Mesothelial cell of epicardium (in vitro differentiated cells): ENCODE data around the gene ZNF799. TPM values are rescaled to one million over a fixed set of nuclear protein-coding genes. Genes with fewer than 3 reads are reported as not detected.

Experiments
- DNase-seq, 2 experiments: peaks; one replicate each; pipeline ENCODE4 v3.0.0; 2021; ENCODE audit warnings: low spot score in 2 of 2; ENCODE audit not compliant: unreplicated experiment in 2 of 2
- H3K27ac Mint-ChIP-seq: 2 replicates; pipeline ENCODE4 v1.8.0; 2021; ENCODE audit warnings: mixed read lengths
- H3K27me3 Mint-ChIP-seq: 2 replicates; pipeline ENCODE4 v1.8.0; 2021; ENCODE audit warnings: low read depth, mixed read lengths
- H3K36me3 Mint-ChIP-seq: 2 replicates; pipeline ENCODE4 v1.8.0; 2021; ENCODE audit warnings: mixed read lengths
- H3K4me1 Mint-ChIP-seq: 2 replicates; pipeline ENCODE4 v1.8.0; 2021; ENCODE audit warnings: mixed read lengths
- H3K4me3 Mint-ChIP-seq: 2 replicates; pipeline ENCODE4 v1.8.0; 2021; ENCODE audit warnings: mild to moderate bottlenecking, moderate library complexity, mixed read lengths
- H3K9me3 Mint-ChIP-seq: 2 replicates; pipeline ENCODE4 v1.8.0; 2021; ENCODE audit warnings: mixed read lengths
- CTCF ChIP-seq: fragments of 200-600 bp; sonication (generic); IDR thresholded peaks from one replicate; pipeline ENCODE4 v1.5.0; 2021; ENCODE audit warnings: antibody characterized with exemption; ENCODE audit not compliant: unreplicated experiment
- total RNA-seq: library from RNA; stranded (reverse); gene quantifications from 3 replicates; pipeline ENCODE4 v1.2.1, GENCODE V29; 2021

The ZNF799 gene
- total RNA-seq, 1 donor from 2014 or later, result 4.2 TPM

GRCh38 chr19:12353375-12353774, 47.7 kb downstream of the ZNF799 start:
- H3K36me3 Mint-ChIP-seq, result peaks cover 57% of the 10 kb centered on the region

GRCh38 chr19:12350890-12351197, 50.2 kb downstream of the ZNF799 start:
- Mint-ChIP-seq H3K9me3 (peaks cover 68% of the 10 kb centered on the region), H3K36me3 (peaks cover 70% of the 10 kb centered on the region), H3K27ac (no peak overlapping the region), H3K27me3 (no peaks in the 10 kb centered on the region), H3K4me3 (no peak overlapping the region), H3K4me1 (no peaks in the 10 kb centered on the region)
- no peak for DNase-seq
- TF ChIP-seq CTCF, result no peak

More at GRCh38 chr19:12353375-12353774, 47.7 kb downstream of the ZNF799 start:
- Mint-ChIP-seq H3K27me3 (no peaks in the 10 kb centered on the region), H3K4me3 (no peak overlapping the region), H3K27ac (no peak overlapping the region), H3K9me3 (peaks cover 60% of the 10 kb centered on the region), H3K4me1 (no peaks in the 10 kb centered on the region)
- DNase-seq, result no peak
- no peak for TF ChIP-seq CTCF

GRCh38 chr19:12350185-12350889, 50.7 kb downstream of the ZNF799 start:
- no peak for DNase-seq
- H3K27me3 Mint-ChIP-seq, result no peaks in the 10 kb centered on the region
- H3K9me3 Mint-ChIP-seq, result peaks cover 72% of the 10 kb centered on the region
- no peaks in the 10 kb centered on the region for H3K4me1 Mint-ChIP-seq
- TF ChIP-seq CTCF, result no peak
- H3K4me3 Mint-ChIP-seq, result no peak overlapping the region
- H3K36me3 Mint-ChIP-seq, result peaks cover 74% of the 10 kb centered on the region
- no peak overlapping the region for H3K27ac Mint-ChIP-seq

- H3K27me3 Mint-ChIP-seq, result no peaks in the 10 kb centered on the region
- DNase-seq, result no peak
- H3K9me3 Mint-ChIP-seq, result peaks cover 63% of the 10 kb centered on the region
These were observed 54.2 kb downstream of the ZNF799 start for GRCh38 chr19:12346896-12347295.

GRCh38 chr19:12345197-12345596, 55.9 kb downstream of the ZNF799 start:
- Mint-ChIP-seq H3K4me3 (no peak overlapping the region), H3K4me1 (no peaks in the 10 kb centered on the region), H3K27ac (no peak overlapping the region), H3K36me3 (peaks cover 54% of the 10 kb centered on the region), H3K27me3 (no peaks in the 10 kb centered on the region), H3K9me3 (peaks cover 59% of the 10 kb centered on the region)
- TF ChIP-seq CTCF, result no peak
- DNase-seq, result no peak

More at GRCh38 chr19:12346896-12347295, 54.2 kb downstream of the ZNF799 start:
- H3K36me3 Mint-ChIP-seq, result peaks cover 62% of the 10 kb centered on the region
- H3K27ac Mint-ChIP-seq, result no peak overlapping the region
- no peak for TF ChIP-seq CTCF
- no peaks in the 10 kb centered on the region for H3K4me1 Mint-ChIP-seq
- H3K4me3 Mint-ChIP-seq, result no peak overlapping the region

Other genes starting within 250 kb of the ZNF799 start
- gene ZNF625, start 244.5 kb downstream of the ZNF799 start, total RNA-seq, result 22.9 to 24.4 TPM (median 23.5 TPM) in 3 replicates
- 16.5 to 18.7 TPM (median 17.9 TPM) in 3 replicates for gene ZNF136, start 238.2 kb downstream of the ZNF799 start, total RNA-seq
- gene ZNF44, start 106.4 kb downstream of the ZNF799 start, total RNA-seq, result 12.6 to 15.3 TPM (median 13.5 TPM) in 3 replicates
- 3.9 to 5.0 TPM (median 4.5 TPM) in 3 replicates for gene ZNF563, start 67.6 kb downstream of the ZNF799 start, total RNA-seq
- 3.7 to 5.9 TPM (median 4.3 TPM) in 3 replicates for gene ZNF442, start 35.6 kb downstream of the ZNF799 start, total RNA-seq
- 6.3 to 7.8 TPM (median 7.3 TPM) in 3 replicates for gene ZNF443, start 39.8 kb upstream of the ZNF799 start, total RNA-seq
- 8.1 to 8.9 TPM (median 8.7 TPM) in 3 replicates for gene ZNF709, start 83.5 kb upstream of the ZNF799 start, total RNA-seq
- gene ZNF564, start 150.2 kb upstream of the ZNF799 start, total RNA-seq, result 20.0 to 23.6 TPM (median 21.8 TPM) in 3 replicates
- gene ZNF490, start 209.5 kb upstream of the ZNF799 start, total RNA-seq, result 12.4 to 13.9 TPM (median 13.6 TPM) in 3 replicates
- 27.0 to 31.2 TPM (median 29.7 TPM) in 3 replicates for gene ZNF791, start 209.6 kb upstream of the ZNF799 start, total RNA-seq